Femur (tissue), 1 donor: ENCODE results near the gene PFKM.
A peak's percentile ranks its signal among the peaks of the same experiment; 100 is the strongest.
"Not testable (repeated sequence)": the region's sequence is repeated elsewhere in the genome, so short reads cannot be mapped to it uniquely, and the experiment has no call there.

Experiments
- DNase-seq: peaks from one replicate; pipeline ENCODE4 v3.0.0-alpha.2; 2017

The PFKM gene

DNA sequence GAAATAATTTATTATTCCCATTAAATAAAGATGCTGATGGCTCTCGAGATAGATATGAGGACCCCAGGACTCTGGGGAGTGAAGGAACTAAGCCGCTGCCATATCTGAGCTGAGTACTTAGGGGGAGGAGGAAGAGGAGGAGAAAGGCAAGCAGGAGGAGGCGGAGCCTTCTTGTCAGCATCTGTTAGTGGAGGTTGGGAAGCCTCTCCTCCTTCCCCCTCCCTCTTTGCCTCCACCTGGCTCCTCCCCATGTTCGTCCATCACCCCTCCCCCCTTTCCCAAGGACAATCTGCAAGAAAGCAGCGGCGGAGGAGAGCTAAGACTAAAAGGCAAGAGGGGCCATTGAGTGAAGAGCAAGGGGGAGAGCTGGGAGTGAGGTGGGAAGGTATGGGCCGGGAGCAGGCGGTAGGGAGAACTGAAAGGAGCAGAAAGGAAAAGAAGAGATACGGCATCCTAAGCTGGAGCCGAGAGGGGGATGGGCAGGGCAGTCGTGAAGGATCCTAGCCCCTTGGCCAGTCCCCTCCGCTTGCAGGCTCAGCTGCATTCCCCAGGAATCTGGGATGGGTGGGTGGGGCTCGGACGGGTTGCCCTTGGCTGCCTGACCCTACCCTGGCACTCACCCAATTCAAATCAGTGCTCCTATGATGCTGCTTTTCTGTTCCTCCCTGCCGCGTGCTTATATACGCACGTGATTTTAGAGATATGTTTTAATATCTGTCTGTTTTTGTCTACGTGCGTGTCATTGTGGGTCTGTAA, at the start of gene PFKM:
Gene PFKM, plus strand, starts transcription at position 287 of the 756 bp plus-strand sequence. CDS start 3,411 bp downstream, outside the sequence.
- peak; percentile 91 for DNase-seq

DNA sequence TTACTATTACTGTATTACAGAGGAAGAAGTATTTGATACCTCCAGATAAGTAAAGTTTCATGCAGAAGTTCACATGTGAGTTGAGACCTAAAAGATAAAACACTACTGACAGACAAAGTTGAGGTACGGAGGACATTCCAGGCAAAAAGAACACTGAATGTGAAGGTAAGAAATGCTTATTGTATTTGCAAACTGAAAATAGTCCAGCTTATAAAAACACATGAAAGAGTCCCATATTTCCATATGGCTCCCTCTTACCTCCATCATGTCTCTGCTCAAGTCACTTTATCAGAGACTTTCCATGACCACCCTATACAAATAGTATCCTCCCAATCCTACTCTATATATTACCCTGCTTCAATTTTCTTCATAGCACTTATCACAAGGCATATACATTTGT, 49.1 kb upstream of the PFKM start:
- DNase-seq, result no peak

GRCh38 chr12:48070731-48071130, 48.4 kb upstream of the PFKM start:
- DNase-seq, result no peak

- DNase-seq, result no peak
These were observed 47.4 kb upstream of the PFKM start for GRCh38 chr12:48071808-48072207.

- no peak for DNase-seq
These were observed 46.9 kb upstream of the PFKM start for GRCh38 chr12:48072266-48072665.

GRCh38 chr12:48074266-48074665, 44.9 kb upstream of the PFKM start:
- no peak for DNase-seq

DNA sequence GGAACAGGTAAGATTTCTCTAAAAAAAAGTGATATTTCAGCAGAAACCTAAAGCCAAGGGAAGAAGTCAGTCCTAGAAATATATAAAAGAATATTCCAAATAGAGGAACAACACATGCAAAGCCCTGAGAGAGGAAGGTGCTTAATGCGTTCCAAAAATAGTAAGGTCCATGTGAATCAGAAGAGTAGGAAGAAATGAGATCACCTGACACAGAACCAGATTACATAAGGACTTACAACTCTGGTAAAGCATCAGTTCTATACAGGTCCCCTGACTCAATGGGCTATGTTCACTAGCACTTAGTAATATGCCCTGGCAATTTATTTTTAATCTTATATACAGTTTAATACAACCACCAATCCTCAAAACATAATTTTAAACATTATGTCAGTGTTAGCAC, 43.3 kb upstream of the PFKM start:
- DNase-seq, result no peak

DNA sequence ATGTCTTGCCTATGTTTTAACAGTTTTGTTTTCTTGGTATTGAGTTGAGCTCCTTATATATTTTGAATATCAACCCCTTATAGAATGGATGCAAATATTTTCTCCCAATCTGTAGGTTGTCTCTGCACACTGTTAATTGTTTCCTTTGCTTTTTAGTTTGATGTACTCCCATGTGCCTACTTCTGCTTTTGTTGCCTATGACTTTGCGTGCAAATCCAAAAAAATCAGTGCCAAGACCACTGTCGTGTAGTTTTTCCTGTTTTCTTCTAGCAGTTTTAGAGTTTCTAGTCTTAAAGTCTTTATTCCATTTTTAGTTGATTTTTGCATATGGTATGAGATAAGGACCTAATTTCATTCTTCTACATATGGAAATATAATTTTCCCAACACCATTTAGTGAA, 42.1 kb upstream of the PFKM start:
- no peak for DNase-seq

- DNase-seq, result no peak
These were observed 40.3 kb upstream of the PFKM start for GRCh38 chr12:48078901-48079300.

- DNase-seq, result no peak
These were observed 38.9 kb upstream of the PFKM start for GRCh38 chr12:48080285-48080684.

DNA sequence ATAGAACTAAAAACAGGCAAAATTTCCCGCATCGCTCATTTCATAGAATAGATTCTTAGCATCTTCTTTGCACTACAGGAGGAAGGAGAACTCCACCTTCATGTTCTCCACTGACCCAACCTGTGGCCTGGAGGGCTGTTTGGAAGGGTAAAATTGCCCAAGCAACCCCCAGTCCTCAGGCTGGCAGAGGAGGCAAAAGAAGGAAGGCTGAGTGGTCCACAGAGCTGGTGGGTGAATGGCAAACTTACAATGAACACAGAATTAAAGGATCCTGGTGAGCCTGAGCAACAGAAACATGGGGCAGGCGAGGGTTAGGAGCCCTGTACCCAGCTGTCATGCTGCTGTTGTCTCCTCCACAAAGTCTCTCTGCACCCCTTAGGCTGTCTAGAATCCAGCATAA, 38.3 kb upstream of the PFKM start:
- DNase-seq, result no peak

GRCh38 chr12:48084066-48084465, 35.1 kb upstream of the PFKM start:
- no peak for DNase-seq

- no peak for DNase-seq
These were observed 34.2 kb upstream of the PFKM start for GRCh38 chr12:48084841-48085460.

- DNase-seq, result no peak
These were observed 32.8 kb upstream of the PFKM start for GRCh38 chr12:48086327-48086726.

DNA sequence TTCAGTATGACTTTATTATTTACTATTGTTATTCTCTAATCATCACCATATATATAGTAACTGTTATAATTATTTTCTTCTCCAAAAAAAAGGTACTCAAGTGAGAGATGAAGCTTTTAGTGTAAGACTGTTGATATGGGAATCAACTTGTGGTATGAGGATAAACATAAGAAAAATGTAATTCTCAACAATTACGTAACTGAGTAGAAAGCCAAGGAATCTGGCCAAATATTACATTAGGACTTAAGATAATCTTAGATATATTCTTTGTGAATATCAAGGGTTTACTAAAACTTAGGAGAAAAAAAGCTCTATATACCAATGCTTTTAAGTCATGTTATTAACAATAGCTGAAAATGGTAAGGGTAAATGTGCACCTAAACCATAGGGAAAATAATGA, 26.6 kb upstream of the PFKM start:
- no peak for DNase-seq

DNA sequence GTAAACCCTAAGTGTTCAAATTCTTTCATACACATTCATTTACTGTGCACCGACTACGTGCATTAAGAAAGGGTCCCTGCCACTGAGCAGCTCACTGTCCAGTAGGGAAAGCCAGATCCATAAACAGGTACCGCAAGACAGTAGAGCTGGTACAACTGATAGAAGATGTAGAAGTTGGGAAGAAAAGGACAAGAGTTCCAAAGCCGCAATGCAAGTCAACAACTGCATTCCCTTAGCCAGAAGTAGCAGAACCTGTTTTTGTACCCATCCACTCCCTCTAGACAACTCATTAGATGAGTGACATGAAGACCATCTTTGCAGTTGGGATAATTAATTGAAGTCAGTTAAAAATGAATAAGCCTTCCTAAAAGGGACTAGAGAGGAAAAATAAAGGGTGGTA, 14.6 kb upstream of the PFKM start:
- no peak for DNase-seq

DNA sequence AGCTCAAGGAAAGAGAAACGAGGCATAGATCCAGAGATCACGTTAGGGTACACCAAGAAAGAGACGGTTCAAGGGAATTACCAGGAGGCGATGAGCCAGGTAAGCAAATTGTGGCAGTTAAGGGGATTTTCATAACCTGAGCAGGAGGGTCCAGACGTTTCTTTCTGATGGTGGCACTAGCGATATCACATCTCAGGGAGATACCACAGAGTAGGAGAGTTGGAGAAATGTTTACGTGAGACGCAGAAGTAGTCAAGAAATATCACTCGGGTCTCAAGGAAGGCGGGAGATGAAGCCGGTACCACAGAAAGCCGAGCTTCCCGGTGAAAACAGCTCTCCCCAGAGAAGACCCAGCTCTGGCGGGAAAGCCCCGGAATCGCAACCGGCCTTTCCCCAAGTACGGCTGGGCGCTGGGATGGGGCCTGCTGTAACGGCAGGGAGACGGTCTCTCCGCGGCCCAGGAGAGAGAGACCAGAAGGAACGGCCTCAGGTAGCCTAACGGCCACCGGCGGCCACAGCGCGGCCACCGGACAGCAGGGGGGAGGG, 13.8 kb upstream of the PFKM start:
- DNase-seq, result peak; percentile 23

DNA sequence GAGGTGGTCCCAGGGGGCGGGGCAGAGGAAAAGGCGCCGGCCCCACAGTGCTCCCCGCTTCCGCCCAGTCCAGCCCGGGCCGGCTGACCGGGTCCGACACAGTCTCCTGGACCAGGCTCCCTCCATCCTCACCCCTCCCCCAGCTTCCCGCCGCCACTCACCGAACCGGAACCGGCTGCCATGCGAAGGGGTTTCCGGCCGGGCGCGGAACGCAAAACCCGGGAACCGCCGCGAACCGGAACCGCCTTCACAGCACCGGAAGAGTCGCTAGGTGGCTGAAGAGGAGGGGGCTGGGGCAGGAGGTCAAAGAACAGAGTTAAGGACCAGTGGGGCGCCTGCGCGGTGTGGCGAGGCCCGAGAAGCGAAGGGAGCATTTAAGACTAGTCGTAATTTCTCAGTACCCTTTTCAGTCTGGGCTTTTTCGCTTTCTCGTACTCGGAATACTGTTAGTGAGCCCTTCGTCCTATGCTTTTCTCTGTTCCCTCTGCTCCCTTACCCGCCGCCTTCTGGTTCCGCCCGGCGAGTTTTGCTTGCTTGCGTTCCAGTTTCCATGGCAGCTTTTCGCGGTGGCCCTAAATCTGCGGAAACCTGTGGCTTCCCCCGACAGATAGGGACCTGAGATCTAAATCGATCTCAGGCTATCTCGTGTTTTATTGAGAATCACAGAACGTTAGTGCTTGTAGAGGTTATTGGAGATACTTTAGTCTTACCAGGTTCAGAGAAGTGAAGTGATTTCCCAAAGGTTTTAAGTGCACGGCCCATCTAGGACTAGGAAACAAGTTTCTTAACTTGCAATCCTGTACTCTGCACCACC, 13.1 kb upstream of the PFKM start, which contains the start of gene SENP1:
Gene SENP1, minus strand, starts transcription at position 213 of the 814 bp plus-strand sequence. CDS start 4,607 bp downstream, outside the sequence.
- peak; percentile 92 for DNase-seq

- no peak for DNase-seq
These were observed 12.2 kb upstream of the PFKM start for GRCh38 chr12:48106681-48107613.

DNA sequence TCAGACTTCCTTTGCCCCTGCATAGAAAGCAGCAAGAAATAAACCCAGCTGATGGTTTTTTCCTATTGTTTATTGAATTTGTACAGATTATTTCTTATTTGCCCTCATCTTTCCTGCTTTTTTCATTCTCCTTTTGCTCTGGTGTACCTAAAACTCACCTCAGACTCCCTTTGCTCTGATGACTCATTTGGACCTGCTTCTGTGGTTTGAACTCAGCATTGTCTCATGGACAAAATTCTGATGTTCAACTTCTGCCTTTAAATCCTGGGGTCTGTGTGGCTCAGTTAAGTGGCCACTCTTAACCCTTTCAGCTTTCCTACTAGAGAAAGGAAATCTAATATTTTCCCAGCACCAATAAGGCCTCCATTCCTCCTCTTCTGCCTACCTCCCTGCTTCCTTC, 9.7 kb upstream of the PFKM start:
- no peak for DNase-seq

DNA sequence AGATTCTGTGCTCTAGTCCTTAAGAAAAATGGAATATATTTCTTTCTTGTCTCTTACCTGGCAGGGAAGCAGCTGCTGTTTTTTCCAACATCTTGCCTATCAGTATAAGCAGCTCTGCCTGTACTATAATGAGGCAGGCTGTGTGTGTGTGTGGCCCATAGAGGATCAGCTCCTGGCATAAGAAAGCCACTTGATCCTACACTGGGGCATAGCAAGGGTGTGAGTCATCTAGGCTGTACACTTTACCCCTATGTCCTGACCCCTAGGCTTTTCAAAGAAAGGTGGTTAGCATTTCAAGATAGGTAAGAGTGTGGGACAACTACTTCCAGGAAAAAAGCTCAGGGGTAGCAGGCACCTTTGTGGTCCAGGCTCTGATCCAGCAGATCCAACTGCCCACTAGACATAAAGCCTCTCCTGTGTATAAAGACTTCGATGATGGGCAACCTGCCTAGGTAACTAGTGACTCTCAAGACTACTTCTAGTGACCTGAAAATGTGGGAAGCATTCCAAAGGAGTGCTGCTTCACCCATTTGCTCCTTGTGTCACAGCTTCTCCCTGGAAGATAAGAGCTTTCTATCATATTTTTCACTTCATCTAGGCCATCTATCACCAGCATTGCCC, 8.4 kb upstream of the PFKM start:
- no peak for DNase-seq

DNA sequence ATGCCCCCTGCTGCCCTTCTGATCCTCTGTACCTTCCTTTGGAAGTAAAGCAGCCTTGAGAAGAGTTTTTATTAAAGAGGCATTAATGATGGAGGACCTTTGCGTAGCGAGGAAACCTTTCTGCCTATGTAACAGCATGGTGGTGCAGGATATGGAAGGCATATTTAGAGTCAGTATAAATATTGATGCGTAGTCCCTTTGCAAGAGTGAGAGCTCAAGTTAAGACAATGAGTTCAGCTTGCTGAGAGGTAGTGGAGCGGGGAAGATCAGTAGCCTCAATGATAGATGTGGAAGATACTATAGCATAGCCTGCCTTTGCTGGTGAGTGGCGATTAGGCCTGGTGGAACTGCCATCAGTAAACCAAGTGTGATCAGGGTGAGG, 7.9 kb upstream of the PFKM start:
- DNase-seq, result not testable (repeated sequence)
